GM12891 (cell line): ENCODE data around the gene CYP4V2.

ENCODE experiments used
- PAX5 ChIP-seq: IDR thresholded peaks from 2 replicates; pipeline ENCODE4 v1.6.1; 2011; ENCODE audit warnings: low read length, moderate library complexity, mild to moderate bottlenecking; ENCODE audit not compliant: insufficient read depth, severe bottlenecking
- POLR2A ChIP-seq: IDR thresholded peaks from 2 replicates; pipeline ENCODE4 v1.6.1; 2011; ENCODE audit warnings: low read depth, low read length, control low read depth
- POLR2AphosphoS5 ChIP-seq: IDR thresholded peaks from 2 replicates; pipeline ENCODE4 v1.6.1; 2011; ENCODE audit warnings: low read depth, low read length, control low read depth
- SPI1 ChIP-seq: IDR thresholded peaks from 2 replicates; pipeline ENCODE4 v1.6.1; 2011; ENCODE audit warnings: low read depth, low read length, control low read depth
- TAF1 ChIP-seq: IDR thresholded peaks from 2 replicates; pipeline ENCODE4 v1.6.1; 2011; ENCODE audit warnings: low read depth, low read length, control low read depth

- TF ChIP-seq POLR2A (no peak), POLR2AphosphoS5 (no peak), PAX5 (no peak), SPI1 (no peak), TAF1 (no peak)
Observed at GRCh38 chr4:186196063-186196462, 4.7 kb downstream of the CYP4V2 start.
